K562 (cell line): Measurements from ENCODE around the gene ARHGEF10L. TPM values are rescaled to one million over a fixed set of nuclear protein-coding genes. Genes with fewer than 3 reads are reported as not detected.
A peak's percentile ranks its signal among the peaks of the same experiment; 100 is the strongest.

Experiments
- ATAC-seq: fragments of 200-7000 bp; cut with Tn5 transposase; 3 replicates; pipeline ENCODE4 v1.9.1; 2020; ENCODE audit warnings: moderate library complexity
- BruUV-seq: library from RNA; stranded (reverse); fragments of 400-500 nt; replicated peaks from 2 replicates; lab custom pipeline; 2021; lab: Mats Ljungman, UMichigan
- CTCF ChIA-PET: fragments of 300-600 bp; formaldehyde crosslinking; extraction: SDS; loops from one replicate; lab custom pipeline; 2021; ENCODE audit warnings: low intra/inter-chr PET ratio; lab: Yijun Ruan, JAX
- POLR2A ChIA-PET: fragments of 300-600, 350-650 bp; sonication (Branson Sonifier 250); formaldehyde crosslinking; extraction: SDS; loops from one replicate; lab custom pipeline; 2021; ENCODE audit warnings: antibody characterized with exemption, inconsistent platforms; lab: Yijun Ruan, JAX
- DNase-seq, 4 experiments: peaks; one replicate each; pipeline versions ENCODE4 v3.0.0 to v3.0.0-alpha.2; 2011 to 2018; ENCODE audit warnings: low spot score in 3 of 4, mixed read lengths in 3 of 4; ENCODE audit errors: extremely low read depth in 1 of 4
- FAIRE-seq: peaks from 2 replicates; lab custom pipeline; 2011; peaks lifted over from hg19 to GRCh38; lab: Jason Lieb, UNC
- H2AFZ ChIP-seq: 2 replicates; pipeline ENCODE4 v1.6.0; 2011; ENCODE audit warnings: low read depth, low read length, control low read depth, inconsistent platforms
- H3K27ac ChIP-seq: fragments of 200-600 bp; 3 replicates; pipeline ENCODE4 v1.8.0; 2011; ENCODE audit warnings: low read depth, mild to moderate bottlenecking, control low read depth, inconsistent platforms, low read length, moderate library complexity, mixed read lengths; ENCODE audit errors: extremely low read depth
- H3K27me3 ChIP-seq, 2 experiments: fragments of 300-600 bp in 1 of 2; 2 replicates in 1 of 2; 3 replicates in 1 of 2; pipeline versions ENCODE4 v1.6.0 to v1.8.0; 2011; ENCODE audit warnings: inconsistent platforms in 2 of 2, low read length in 2 of 2, mild to moderate bottlenecking in 1 of 2, mixed read lengths in 1 of 2, moderate library complexity in 1 of 2; ENCODE audit not compliant: control insufficient read depth in 2 of 2, insufficient read depth in 2 of 2
- H3K36me3 ChIP-seq: fragments of 300-600 bp; 3 replicates; pipeline ENCODE4 v1.8.0; 2011; ENCODE audit warnings: mild to moderate bottlenecking, low read length, inconsistent platforms; ENCODE audit not compliant: control insufficient read depth, insufficient read depth
- H3K4me1 ChIP-seq, 2 experiments: fragments of 200-600 bp in 1 of 2; replicated peaks in 1 of 2; 2 replicates in 1 of 2; 3 replicates in 1 of 2; pipeline versions ENCODE4 v1.5.1 to v1.8.0; 2011; ENCODE audit warnings: inconsistent platforms in 2 of 2, low read length in 2 of 2, mild to moderate bottlenecking in 1 of 2, mixed read lengths in 1 of 2, moderate library complexity in 1 of 2; ENCODE audit not compliant: control insufficient read depth in 2 of 2, insufficient read depth in 2 of 2
- H3K4me2 ChIP-seq: 2 replicates; pipeline ENCODE4 v1.6.1; 2011; ENCODE audit warnings: low read length, control low read depth, inconsistent platforms, mixed read lengths; ENCODE audit not compliant: insufficient read depth
- H3K4me3 ChIP-seq: fragments of 200-600 bp; sonication (generic), shearing (Covaris generic); 2 replicates; pipeline ENCODE4 v1.5.1; 2016; ENCODE audit warnings: control low read depth, inconsistent platforms
- H3K79me2 ChIP-seq: fragments of 200-600 bp; 3 replicates; pipeline ENCODE4 v1.8.0; 2011; ENCODE audit warnings: low read length, inconsistent platforms; ENCODE audit not compliant: control insufficient read depth, insufficient read depth
- H3K9ac ChIP-seq, 2 experiments: 2 replicates each; pipeline versions ENCODE4 v1.6.0 to v1.6.1; 2011; ENCODE audit warnings: low read depth in 2 of 2, low read length in 2 of 2, control low read depth in 1 of 2, inconsistent platforms in 1 of 2, mild to moderate bottlenecking in 1 of 2, mixed read lengths in 1 of 2; ENCODE audit not compliant: insufficient read depth in 1 of 2
- H3K9me1 ChIP-seq: one replicate; pipeline ENCODE4 v1.6.0; 2011; ENCODE audit warnings: inconsistent platforms, mild to moderate bottlenecking, low read length, moderate library complexity; ENCODE audit not compliant: control insufficient read depth, insufficient read depth
- H3K9me3 ChIP-seq: replicated peaks from 2 replicates; pipeline ENCODE4 v1.5.1; 2011; ENCODE audit warnings: low read depth, low read length, inconsistent platforms; ENCODE audit not compliant: control insufficient read depth, insufficient read depth
- H4K20me1 ChIP-seq: replicated peaks from 2 replicates; pipeline ENCODE4 v1.6.1; 2011; ENCODE audit warnings: low read length, inconsistent platforms, mixed read lengths; ENCODE audit not compliant: control insufficient read depth, insufficient read depth
- E2F4 ChIP-seq: sonication (generic); formaldehyde crosslinking; IDR thresholded peaks from 2 replicates; pipeline ENCODE4 v1.8.0; 2022; ENCODE audit warnings: mild to moderate bottlenecking, low read depth, missing genetic modification reagents
- ETV5 ChIP-seq: sonication (generic); formaldehyde crosslinking; IDR thresholded peaks from 2 replicates; pipeline ENCODE4 v1.4.0; 2020; ENCODE audit warnings: low read depth, mild to moderate bottlenecking, missing genetic modification reagents
- FUS ChIP-seq: fragments of 200-400 bp; formaldehyde crosslinking; optimal IDR thresholded peaks from 2 replicates; pipeline ENCODE3; 2017; ENCODE audit warnings: low read depth, low read length
- KAT2B ChIP-seq: IDR thresholded peaks from one replicate; pipeline ENCODE4 v1.6.1; 2012; ENCODE audit warnings: low read depth, mild to moderate bottlenecking, control low read depth, inconsistent platforms, low read length, moderate library complexity
- MTA2 ChIP-seq: fragments of 450-650 bp; IDR thresholded peaks from 2 replicates; pipeline ENCODE4 v1.6.1; 2016; ENCODE audit warnings: low read depth
- PHTF2 ChIP-seq: fragments of 250-450 bp; sonication (Bioruptor Pico); IDR thresholded peaks from 2 replicates; pipeline ENCODE4 v1.5.0; 2021; ENCODE audit warnings: mild to moderate bottlenecking
- SPI1 ChIP-seq: IDR thresholded peaks from 2 replicates; pipeline ENCODE4 v1.6.1; 2011; ENCODE audit warnings: low read depth, low read length, control low read depth, borderline replicate concordance
- TBL1XR1 ChIP-seq, 2 experiments: IDR thresholded peaks; 2 replicates each; pipeline ENCODE4 v1.6.1; 2012; ENCODE audit warnings: improper control_type of control experiment in 2 of 2, low read length in 2 of 2, mild to moderate bottlenecking in 1 of 2
- TBP ChIP-seq: optimal IDR thresholded peaks from 2 replicates; pipeline ENCODE3; 2011; ENCODE audit warnings: low read depth, low read length, improper control_type of control experiment
- TCF7L2 ChIP-seq: fragments of 150-350 bp; IDR thresholded peaks from 2 replicates; pipeline ENCODE4 v1.6.1; 2016; ENCODE audit warnings: low read depth, mild to moderate bottlenecking, low read length, moderate library complexity
- THAP12 ChIP-seq: fragments of 250-450 bp; sonication (Bioruptor Pico); IDR thresholded peaks from 2 replicates; pipeline ENCODE4 v1.9.0; 2021; ENCODE audit warnings: mild to moderate bottlenecking, inconsistent platforms
- WGBS: fragments of 100-300 bp; shearing (Covaris generic); methylation state at CpG from one replicate; pipeline ENCODE4 v1.1.6; 2016; ENCODE audit warnings: low coverage, mixed read lengths; ENCODE audit not compliant: insufficient coverage; ENCODE audit errors: missing lambda C conversion rate; 5-methylcytosine and 5-hydroxymethylcytosine counted together
- in situ Hi-C: fragments of 300-500 bp; cut with MboI; formaldehyde crosslinking; loops from 4 replicates; pipeline ENCODE4 v1.15.0; 2018; ENCODE audit warnings: inconsistent platforms, mixed read lengths
- intact Hi-C: fragments of 100-400 bp; cut with micrococcal nuclease; formaldehyde crosslinking; loops from 2 replicates; pipeline ENCODE4 v1.14.2; 2022
- polyA plus RNA-seq, 8 experiments: library from polyadenylated mRNA; depleted of rRNA in 4 of 8; stranded (reverse) in 5 of 8; unstranded in 3 of 8; fragments of >200 nt; fragmentation: Nextera tagmentation in 2 of 8; fragmentation: Illumina TruSeq in 1 of 8; extraction: Ambion mirVana in 2 of 8; extraction: Trizol in 1 of 8; gene quantifications; 2 replicates each; pipeline versions ENCODE4 v1.2.1 to v1.2.3, GENCODE V29; 2011 to 2014; ENCODE audit warnings: inconsistent platforms in 1 of 8, missing spikeins in 1 of 8
- total RNA-seq, 7 experiments: library from RNA; depleted of rRNA in 6 of 7; stranded (reverse); fragments of >200 nt in 6 of 7; fragmentation: Illumina TruSeq in 2 of 7; extraction: Trizol in 2 of 7; gene quantifications; 2 replicates each; pipeline versions ENCODE4 v1.2.1 to v1.2.3, GENCODE V29; 2011 to 2021; ENCODE audit warnings: low replicate concordance in 1 of 7

Gene ARHGEF10L
- total and polyA plus RNA-seq, 9 of the 15 experiments (the other 6 are each of a cell fraction or from before 2014, with no cell fraction given): 0.09 to 0.13 TPM; not detected in 7

- DNase-seq (no peak), ATAC-seq (peak; percentile 42), FAIRE-seq (no peak)
- in situ Hi-C loops: no loop called here
- Histone ChIP-seq H3K4me1 (peaks cover 0 to 4% of the 10 kb centered on the region in 2 experiments; a peak in 1 of 5 replicates), H3K36me3 (no peaks in the 10 kb centered on the region), H3K27ac (no peak overlapping the region), H3K4me3 (no peak overlapping the region), H4K20me1 (peaks cover 14% of the 10 kb centered on the region), H3K4me2 (no peak overlapping the region), H2AFZ (no peak overlapping the region), H3K27me3 (peaks cover 31 to 58% of the 10 kb centered on the region in 2 experiments), H3K9me1 (no peaks in the 10 kb centered on the region), H3K9ac (no peak overlapping the region), H3K79me2 (no peaks in the 10 kb centered on the region), H3K9me3 (no peaks in the 10 kb centered on the region)
- intact Hi-C loops: no loop called here
- under 1% methylated on average over 13 of the region's 13 CpGs for WGBS
- ChIA-PET POLR2A (interaction anchor here (0.6 to 0.7 kb wide), 2 partner anchors 25 to 116 kb away, joined by 3 read pairs; no protein-coding TSS in a partner anchor), CTCF (no interaction called here)
- BruUV-seq: no TSS peak
- TF ChIP-seq FUS (no peak), SPI1 (peak; percentile 88)
These were observed 22.9 kb upstream of the ARHGEF10L start for GRCh38 chr1:17516303-17517214.

- no peak overlapping the region for H3K9ac ChIP-seq
- no peak overlapping the region for H3K4me2 ChIP-seq
- in situ Hi-C loops: no loop called here
- peaks cover 0 to 4% of the 10 kb centered on the region in 2 experiments; a peak in 2 of 5 replicates for H3K4me1 ChIP-seq
- no peak overlapping the region for H3K4me3 ChIP-seq
- H3K9me3 ChIP-seq: no peaks in the 10 kb centered on the region
- no peak overlapping the region for H2AFZ ChIP-seq
- TF ChIP-seq E2F4 (CRISPR knock-in tag) (no peak), MTA2 (no peak), TBP (no peak), KAT2B (no peak), TBL1XR1 (IDR thresholded peaks at IDR 0.05; ENCODE audit: low read length in 2 of 2) (no peak), THAP12 (CRISPR knock-in tag) (no peak), TCF7L2 (no peak), ETV5 (CRISPR knock-in tag) (no peak), PHTF2 (no peak)
- TF ChIP-seq, all 486 proteins: peak for 0
- POLR2A ChIA-PET: interaction anchor here (0.6 kb wide), 1 partner anchor 17 kb away, joined by 4 read pairs; no protein-coding TSS in a partner anchor
- Histone ChIP-seq H3K27me3 (peaks cover 28 to 68% of the 10 kb centered on the region in 2 experiments; a peak in 4 of 5 replicates), H3K36me3 (no peaks in the 10 kb centered on the region), H3K27ac (no peak overlapping the region), H3K9me1 (no peaks in the 10 kb centered on the region), H4K20me1 (peaks cover 19% of the 10 kb centered on the region), H3K79me2 (no peaks in the 10 kb centered on the region)
- intact Hi-C loops: no loop called here
- WGBS: 5% methylated on average over 12 of the region's 12 CpGs
- no TSS peak for BruUV-seq
- ATAC-seq (no peak), FAIRE-seq (no peak), DNase-seq (no peak)
- CTCF ChIA-PET: no interaction called here
These were observed 19.5 kb upstream of the ARHGEF10L start for GRCh38 chr1:17520041-17520440.
